Stimulated activated CD4-positive, alpha-beta T cell treated with anti-CD3 and anti-CD28 coated beads, Interleukin-1b, Interleukin-23, amount 100 ng/mL, for 48 hours (primary cell): Measurements from ENCODE around the gene GMCL2.
A peak's percentile ranks its signal among the peaks of the same experiment; 100 is the strongest.
"Not testable (repeated sequence)": the region's sequence is repeated elsewhere in the genome, so short reads cannot be mapped to it uniquely, and the experiment has no call there.

ENCODE experiments used
- DNase-seq: peaks from one replicate; pipeline ENCODE4 v3.0.0-alpha.2; 2020

Gene GMCL2

DNA sequence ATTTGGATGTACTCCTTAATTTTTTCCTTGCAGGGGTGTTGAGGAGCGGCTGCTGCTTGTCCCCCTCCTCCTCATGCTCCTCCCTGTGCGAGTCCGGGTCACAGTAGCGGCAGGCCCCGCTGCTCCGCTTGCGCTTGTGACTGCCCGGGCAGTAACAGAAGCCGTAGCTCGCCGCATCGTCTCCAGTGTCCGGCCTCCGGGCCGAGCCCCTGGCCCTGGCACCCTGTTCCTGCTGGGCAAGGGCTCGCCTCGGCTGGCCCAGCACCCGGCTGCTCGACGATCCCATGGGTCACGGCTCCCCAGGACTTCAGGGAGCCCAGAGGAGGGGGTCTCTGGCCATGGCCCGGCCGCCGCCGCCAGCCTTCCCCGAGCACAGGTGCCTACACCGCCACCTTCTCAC, at the start of gene GMCL2:
GMCL2 (minus strand) TSS at position 358 of the 400 bp plus-strand sequence; CDS start at position 286, 72 bp downstream.
- DNase-seq = no peak

GRCh38 chr5:178236679-178237078, 49.5 kb upstream of the GMCL2 start:
- DNase-seq = no peak

GRCh38 chr5:178236126-178236525, 49.0 kb upstream of the GMCL2 start:
- no peak for DNase-seq

GRCh38 chr5:178235588-178235974, 48.4 kb upstream of the GMCL2 start:
- DNase-seq = no peak

GRCh38 chr5:178234750-178235587, 47.8 kb upstream of the GMCL2 start:
- DNase-seq = peak; percentile 75

DNA sequence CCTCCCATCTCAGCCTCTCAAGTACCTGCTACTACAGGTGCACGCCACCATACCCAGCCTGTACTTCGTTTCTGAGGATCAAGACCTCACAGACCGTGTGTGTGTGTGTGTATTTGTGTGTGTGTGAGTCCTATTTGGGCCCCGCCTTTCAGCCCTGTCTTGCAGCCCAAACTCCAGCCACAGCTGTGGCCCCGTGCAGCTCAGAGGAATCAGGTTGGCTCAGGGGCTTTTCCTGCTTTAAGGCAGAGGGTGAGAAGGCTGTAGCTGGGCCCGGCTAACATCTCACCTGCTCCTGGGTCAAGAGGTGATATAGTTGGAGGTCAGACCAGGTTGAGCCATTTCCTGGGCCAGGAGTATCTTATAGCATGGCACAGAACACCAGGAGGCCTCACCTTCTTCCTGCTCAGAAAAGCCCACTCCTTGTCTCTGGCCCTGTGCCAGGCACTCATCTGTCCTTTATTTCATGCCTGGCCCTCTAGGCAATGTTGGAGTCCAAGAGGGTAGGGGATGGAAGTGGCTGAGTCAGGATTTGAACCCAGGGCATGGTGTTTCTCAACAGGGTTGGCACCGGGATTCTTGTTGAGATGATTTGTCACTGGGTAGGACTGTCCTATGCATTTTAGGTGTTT, 47.1 kb upstream of the GMCL2 start:
- DNase-seq = no peak

GRCh38 chr5:178232920-178233429, 45.8 kb upstream of the GMCL2 start:
- DNase-seq = no peak

DNA sequence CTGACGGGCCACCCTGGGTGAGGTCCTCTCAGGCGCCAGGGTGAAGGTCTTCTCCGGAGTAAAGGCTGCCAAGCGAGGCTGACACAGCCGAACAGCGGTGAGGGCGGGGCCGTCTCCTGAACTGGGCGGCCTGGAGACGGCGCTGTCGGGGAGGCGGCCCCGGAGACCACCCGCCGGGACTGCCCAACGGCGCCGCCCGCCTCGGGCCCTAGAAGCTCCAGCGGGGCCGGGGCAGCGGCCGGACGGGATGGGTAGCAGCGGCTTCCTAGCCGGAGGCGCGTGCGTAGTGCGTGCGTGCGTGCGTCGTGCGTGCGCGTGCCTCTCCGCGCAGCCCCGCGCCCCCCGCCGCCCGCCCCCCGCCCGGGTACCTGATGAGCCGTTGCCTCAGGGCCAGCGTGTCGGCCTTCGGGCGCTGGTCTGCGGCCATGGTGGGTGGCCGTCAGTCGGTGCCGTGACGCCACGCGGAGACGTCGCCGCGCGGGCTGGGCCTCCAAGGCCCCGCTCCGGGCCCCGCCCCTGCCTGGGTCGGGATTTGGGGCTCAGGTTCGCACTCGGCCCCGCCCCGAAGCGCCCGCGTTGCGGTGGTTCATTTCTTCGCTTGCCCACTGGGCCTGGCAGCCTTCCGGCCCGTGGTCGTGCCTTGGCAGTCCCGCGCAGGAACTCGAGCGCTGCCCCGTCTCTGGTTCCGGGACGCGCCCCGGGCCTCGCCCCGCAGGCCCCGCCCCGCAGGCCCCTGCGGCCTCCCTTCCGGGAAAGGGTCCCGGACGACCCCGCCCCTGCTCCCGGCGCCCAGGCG, 45.2 kb upstream of the GMCL2 start, which contains the start of gene PHYKPL:
PHYKPL (minus strand) TSS at position 679 of the 796 bp plus-strand sequence; CDS start at position 427, 252 bp downstream.
- DNase-seq = peak; percentile 69

DNA sequence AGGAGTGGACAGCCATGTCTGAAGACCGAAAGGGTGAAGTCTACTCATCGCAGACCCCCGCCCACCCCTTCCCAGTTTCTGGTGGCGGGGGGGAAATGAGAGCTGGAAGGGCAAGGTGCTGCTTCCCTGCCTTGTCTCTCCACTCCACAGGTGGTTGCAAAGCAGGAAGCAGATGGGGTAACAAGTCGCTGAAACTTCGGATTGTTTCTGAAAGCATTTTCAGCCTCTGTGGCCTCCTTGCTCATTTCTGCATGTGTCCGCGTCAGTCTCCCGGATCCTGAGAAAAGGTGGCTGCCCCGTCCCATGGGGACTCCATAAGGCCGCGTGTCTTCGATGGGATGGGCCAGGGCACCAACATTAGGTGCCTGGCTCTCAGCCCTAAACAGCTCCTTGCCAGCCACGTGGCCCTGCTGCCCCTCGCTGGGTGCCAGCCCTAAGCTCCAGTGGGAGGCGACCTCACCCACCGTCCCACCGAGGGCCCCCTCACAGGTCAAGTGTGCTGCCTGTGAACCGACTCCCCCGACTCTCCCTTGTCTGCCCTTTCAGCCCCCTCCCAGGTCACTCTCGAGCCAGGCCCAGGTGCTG, 44.5 kb upstream of the GMCL2 start:
- no peak for DNase-seq

GRCh38 chr5:178230879-178231538, 43.8 kb upstream of the GMCL2 start:
- DNase-seq = no peak

DNA sequence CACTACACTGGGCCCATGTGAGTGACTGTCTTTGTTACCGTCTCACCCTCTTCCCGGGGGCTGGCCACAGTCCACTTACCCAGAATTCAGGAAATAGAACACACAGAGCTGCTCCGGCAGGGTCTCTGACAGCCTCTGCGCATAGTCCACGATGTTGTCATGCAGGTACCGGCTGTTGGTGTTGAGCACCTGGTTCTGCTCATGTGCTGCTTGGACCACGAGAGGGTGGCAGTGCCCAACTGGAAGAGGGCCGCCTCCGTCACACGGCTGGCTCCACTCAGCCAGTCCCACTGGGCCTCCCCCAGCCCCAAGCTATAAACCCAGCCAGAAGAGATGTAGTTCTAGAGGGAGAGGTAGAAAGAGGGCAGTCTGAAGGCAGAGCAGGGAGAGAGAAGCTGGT, 42.7 kb upstream of the GMCL2 start:
- DNase-seq = no peak

DNA sequence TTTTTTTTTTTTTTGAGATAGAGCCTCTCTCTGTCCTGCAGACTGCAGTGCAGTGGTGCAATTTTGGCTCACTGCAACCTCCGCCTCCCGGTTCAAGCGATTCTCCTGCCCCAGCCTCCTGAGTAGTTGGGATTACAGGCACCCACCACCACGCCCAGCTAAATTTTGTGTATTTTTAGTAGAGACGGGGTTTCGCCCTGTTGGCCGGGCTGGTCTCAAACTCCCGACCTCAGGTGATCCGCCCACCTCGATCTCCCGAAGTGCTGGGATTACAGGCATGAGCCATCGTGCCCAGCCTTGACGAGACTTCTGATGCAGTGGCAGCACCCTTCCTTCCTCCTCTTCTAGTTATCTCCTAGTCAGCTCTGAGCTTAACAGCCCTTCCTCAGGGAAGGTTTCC, 41.9 kb upstream of the GMCL2 start:
- DNase-seq = not testable (repeated sequence)

GRCh38 chr5:178228609-178229008, 41.4 kb upstream of the GMCL2 start:
- no peak for DNase-seq

DNA sequence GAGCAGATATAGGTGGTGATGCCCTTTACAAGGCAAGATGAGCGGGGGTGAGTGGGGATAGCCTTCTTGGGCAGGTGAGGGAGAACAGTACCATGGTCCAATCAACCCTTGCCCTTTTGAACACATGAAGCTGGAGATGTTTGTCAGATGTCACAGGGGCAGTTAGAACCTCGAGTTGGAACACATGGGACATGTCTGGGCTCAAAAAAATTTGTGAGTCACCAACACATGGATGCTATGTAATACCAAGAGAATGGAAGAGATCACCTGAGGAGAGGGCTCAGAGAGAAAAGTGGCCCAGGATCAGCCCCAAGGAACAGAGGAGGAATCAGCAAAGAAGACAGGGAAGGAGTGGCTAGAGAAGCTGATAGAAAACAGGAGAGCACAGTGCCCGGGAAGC, 40.8 kb upstream of the GMCL2 start:
- no peak for DNase-seq

GRCh38 chr5:178227138-178227659, 40.0 kb upstream of the GMCL2 start:
- DNase-seq = no peak

DNA sequence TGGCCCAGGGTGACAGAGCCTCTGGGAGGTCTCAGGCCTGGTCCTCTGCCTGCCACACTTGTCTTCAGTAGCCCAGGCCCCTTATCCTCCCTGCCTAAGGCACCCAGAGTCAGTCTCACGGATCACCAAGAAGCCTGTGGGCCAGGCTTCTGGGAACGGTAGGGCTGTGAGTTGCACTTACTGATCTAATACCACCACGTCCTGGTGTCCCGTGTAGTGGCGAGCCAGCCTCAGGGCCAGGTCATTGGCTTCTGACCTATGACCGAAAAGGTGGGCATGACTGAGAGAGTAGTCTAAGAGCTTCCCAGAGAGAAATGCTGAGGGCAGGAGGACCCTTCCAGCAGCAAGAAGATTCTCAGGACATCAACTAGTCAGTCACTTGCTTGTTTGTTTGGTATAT, 38.0 kb upstream of the GMCL2 start:
- no peak for DNase-seq

- DNase-seq = no peak
Measured at GRCh38 chr5:178224403-178224802, 37.2 kb upstream of the GMCL2 start.

- no peak for DNase-seq
Measured at GRCh38 chr5:178223828-178224335, 36.7 kb upstream of the GMCL2 start.

DNA sequence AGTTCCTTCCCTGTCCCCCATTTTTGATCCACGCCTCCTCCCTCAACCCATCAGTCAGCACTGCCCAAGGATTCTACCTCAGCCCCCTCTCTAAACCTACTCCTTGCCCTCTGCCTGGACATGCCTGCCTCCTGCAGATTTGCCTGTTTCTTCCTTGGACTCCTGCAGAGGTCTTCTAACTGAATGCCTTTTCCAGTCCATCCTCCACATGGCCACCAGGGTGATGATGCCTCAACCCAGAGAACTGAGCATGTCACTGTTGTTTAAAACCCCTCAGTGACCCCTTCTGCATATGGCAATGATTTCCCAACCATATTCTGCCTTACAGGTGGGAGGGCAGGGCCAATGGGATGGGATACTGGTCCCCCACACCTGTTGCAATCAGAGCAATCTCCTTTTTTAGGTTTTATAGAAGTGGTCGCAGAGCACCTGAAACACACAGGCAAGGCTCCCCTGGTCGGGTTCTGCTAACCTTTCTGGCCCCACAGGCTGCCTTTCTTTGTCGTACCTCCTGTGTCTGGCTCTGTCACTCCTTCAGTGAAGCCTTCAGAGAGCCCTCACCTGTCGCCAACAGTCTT, 36.1 kb upstream of the GMCL2 start:
- no peak for DNase-seq

- no peak for DNase-seq
Measured at GRCh38 chr5:178222292-178222691, 35.1 kb upstream of the GMCL2 start.

GRCh38 chr5:178221853-178222252, 34.7 kb upstream of the GMCL2 start:
- no peak for DNase-seq
